ENCODE results near the gene RPL3. TPM values are rescaled to one million over a fixed set of nuclear protein-coding genes. Genes with fewer than 3 reads are reported as not detected.

The RPL3 gene
- total RNA-seq, 4 donors from 2014 or later: 2,019 to 2,284 (median 2,183) TPM

DNA sequence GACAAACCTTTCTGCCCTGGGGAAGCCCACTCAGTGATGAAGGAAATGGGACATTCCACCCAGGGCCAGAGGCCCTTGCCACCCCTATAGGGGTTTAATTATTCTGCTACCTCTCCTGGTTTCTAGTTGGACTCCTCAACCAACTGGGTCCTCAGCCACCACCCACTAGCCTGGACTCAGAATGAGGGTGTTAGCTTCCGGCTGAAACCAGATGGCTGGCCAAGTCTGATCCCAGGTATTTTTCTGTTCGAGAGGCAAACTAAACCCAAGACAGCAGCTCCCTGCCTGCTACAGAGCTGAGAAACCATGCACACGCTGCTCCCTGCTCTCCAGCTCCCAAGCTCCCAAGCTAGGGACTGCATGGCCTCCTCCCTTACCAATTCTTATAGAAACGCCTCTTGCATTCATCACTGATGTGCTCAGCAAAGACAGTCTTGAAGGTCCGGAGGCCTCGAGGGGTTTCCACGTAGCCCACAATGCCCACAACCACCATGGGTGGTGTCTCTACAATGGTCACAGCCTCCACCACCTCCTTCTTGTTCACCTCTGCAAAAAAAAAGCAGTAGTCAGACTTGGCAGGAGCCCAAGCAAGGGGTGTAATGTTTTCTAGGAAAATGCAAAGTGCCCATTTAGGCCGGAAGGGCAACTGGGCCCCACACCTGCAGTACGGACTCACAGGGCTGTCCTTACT, 2.2 kb downstream of the RPL3 start:
- 49% methylated on average over 9 of the region's 9 CpGs for WGBS

DNA sequence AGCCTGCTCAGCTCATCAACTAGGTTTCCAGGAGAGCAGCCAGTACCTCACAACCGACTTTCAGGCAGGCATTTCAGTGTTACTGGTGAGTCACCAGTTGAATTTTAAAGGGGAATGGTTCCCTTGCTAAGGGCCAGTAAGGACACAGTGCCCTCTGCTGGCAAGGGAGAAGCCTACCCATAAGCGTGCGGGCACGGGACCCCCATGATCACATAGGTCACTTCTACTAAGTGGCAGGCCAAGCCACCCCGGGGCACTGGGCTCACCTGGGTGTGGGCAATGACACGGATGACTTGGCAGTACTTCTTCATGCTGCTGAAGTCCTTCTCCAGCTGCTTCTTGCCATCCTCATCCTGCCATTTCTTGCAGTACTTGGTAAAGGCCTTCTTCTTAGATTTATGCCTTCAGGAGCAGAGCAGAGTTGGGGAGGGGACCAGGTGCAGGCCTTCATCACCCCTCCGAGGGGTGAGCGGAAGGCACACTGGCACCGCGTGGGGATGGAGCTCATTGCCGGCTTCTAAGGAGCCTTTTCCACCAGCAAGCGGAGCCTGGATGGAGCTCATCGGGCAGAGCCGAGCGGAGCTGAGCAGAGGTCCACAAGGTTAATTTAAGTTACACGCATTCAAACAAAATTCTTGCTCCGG, 2.9 kb downstream of the RPL3 start:
- H3K4me1 ChIP-seq: peaks cover 53 to 67% (median 56%) of the 10 kb centered on the region in 4 donors

More for the DNA sequence above, 2.2 kb downstream of the RPL3 start:
- H3K4me1 ChIP-seq: peaks cover 53 to 67% (median 56%) of the 10 kb centered on the region in 4 donors
- intact Hi-C loops (cut with DNase I): loop anchor here (5.0 kb wide), 2 partner anchors 165 to 305 kb away; partner anchors contain the start of genes APOBEC3C and CBX7
- peak overlapping the region; percentile 96 to 99 (median 98) for H3K27ac ChIP-seq (replicated peaks in 1 of 4)
- H3K9me3 ChIP-seq: no peaks in the 10 kb centered on the region
- no peak for DNase-seq (ENCODE audit: extremely low spot score)
- TF ChIP-seq POLR2A (IDR thresholded peaks at IDR 0.05; ENCODE audit: low read depth) (no peak), POLR2AphosphoS5 (IDR thresholded peaks at IDR 0.05) (no peak), EP300 (IDR thresholded peaks at IDR 0.05) (no peak)
- TF ChIP-seq, protein P1, sequence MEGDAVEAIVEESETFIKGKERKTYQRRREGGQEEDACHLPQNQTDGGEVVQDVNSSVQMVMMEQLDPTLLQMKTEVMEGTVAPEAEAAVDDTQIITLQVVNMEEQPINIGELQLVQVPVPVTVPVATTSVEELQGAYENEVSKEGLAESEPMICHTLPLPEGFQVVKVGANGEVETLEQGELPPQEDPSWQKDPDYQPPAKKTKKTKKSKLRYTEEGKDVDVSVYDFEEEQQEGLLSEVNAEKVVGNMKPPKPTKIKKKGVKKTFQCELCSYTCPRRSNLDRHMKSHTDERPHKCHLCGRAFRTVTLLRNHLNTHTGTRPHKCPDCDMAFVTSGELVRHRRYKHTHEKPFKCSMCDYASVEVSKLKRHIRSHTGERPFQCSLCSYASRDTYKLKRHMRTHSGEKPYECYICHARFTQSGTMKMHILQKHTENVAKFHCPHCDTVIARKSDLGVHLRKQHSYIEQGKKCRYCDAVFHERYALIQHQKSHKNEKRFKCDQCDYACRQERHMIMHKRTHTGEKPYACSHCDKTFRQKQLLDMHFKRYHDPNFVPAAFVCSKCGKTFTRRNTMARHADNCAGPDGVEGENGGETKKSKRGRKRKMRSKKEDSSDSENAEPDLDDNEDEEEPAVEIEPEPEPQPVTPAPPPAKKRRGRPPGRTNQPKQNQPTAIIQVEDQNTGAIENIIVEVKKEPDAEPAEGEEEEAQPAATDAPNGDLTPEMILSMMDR (IDR thresholded peaks at IDR 0.05): no peak
- peak overlapping the region; percentile 13 to 81 (median 70) for H3K4me3 ChIP-seq
- H3K36me3 ChIP-seq: peaks cover 56 to 63% (median 61%) of the 10 kb centered on the region in 4 donors
- H3K27me3 ChIP-seq: no peaks in the 10 kb centered on the region

DNA sequence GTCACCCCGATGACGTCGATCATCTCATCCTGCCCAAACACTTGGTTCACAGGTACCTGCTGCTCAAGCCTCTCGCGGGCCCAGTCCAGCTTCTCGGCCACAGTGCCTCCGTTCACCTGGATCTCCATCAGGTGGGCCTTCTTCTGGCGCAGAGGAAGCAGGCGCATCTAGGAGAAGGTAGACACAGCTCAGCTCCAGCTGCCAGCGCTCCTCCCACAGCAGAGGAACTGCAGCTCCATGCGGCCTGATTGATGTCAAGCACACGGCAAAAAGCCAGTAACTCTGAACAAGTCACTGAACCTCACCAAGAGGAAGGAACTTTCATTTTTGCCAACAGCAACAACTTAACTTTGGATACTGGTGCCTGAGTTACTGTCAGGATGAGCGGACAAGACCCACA, 4.0 kb downstream of the RPL3 start:
- WGBS: 87% methylated on average over 3 of the region's 13 CpGs

More for the DNA sequence above, 2.9 kb downstream of the RPL3 start:
- intact Hi-C loops (cut with DNase I): loop anchor here (5.0 kb wide), 2 partner anchors 164 to 304 kb away; partner anchors contain the start of genes APOBEC3C and CBX7
- Histone ChIP-seq H3K9me3 (no peaks in the 10 kb centered on the region), H3K27me3 (no peaks in the 10 kb centered on the region), H3K27ac (replicated peaks in 1 of 4) (peak overlapping the region; percentile 52 to 99 (median 98)), H3K4me3 (peak overlapping the region; percentile 13 to 75 (median 48)), H3K36me3 (peaks cover 60 to 69% (median 67%) of the 10 kb centered on the region in 4 donors)
- DNase-seq (ENCODE audit: extremely low spot score): no peak
- TF ChIP-seq EP300 (IDR thresholded peaks at IDR 0.05) (no peak), POLR2AphosphoS5 (IDR thresholded peaks at IDR 0.05) (peak; percentile 59 to 73), POLR2A (IDR thresholded peaks at IDR 0.05; ENCODE audit: low read depth) (no peak)
- TF ChIP-seq, protein P1 (IDR thresholded peaks at IDR 0.05): peak; percentile 86 to 92 (median 88)
- 55% methylated on average over 14 of the region's 17 CpGs for WGBS

DNA sequence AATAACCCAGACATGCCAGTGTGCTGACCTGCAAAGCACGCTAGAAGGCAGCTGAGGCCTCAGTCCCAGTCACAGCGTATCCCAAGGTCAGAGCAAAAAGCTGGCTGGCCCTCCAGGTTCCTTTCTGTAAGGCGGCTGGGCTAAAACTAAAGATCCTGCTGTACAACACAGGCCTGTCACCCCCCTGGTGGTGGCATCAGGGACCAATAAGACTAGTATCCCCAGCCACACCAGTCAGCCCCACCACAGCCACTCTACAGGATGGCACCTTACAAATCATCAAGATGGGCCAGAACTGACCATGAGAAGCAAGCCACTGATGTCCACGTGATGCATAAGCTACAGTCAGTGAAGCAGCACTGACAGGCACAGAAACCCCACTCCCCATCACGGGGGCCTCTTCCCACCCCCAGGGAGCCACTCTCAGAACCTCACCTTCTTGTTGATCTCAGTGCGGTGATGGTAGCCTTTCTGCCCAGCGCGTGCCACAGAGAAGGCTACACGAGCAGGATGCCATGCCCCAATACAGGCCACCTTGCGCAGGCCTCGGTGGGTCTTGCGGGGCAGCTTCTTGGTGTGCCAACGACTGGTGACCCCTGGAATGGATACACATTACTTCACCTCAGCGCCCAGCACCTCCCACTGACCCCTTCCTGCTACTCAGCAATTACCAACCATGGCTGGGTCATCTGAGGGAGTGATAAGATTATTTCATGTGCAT, 5.0 kb downstream of the RPL3 start:
- 97% methylated on average over 4 of the region's 14 CpGs for WGBS
- no peak for TF ChIP-seq POLR2A (IDR thresholded peaks at IDR 0.05; ENCODE audit: low read depth)
- no peak for TF ChIP-seq EP300 (IDR thresholded peaks at IDR 0.05)
- TF ChIP-seq, protein P1 (IDR thresholded peaks at IDR 0.05): no peak
- no peak for TF ChIP-seq POLR2AphosphoS5 (IDR thresholded peaks at IDR 0.05)
- Histone ChIP-seq H3K4me3 (no peak overlapping the region), H3K9me3 (no peaks in the 10 kb centered on the region), H3K27ac (replicated peaks in 1 of 4) (peak overlapping the region in 2 of 4 donors; percentile 61 to 99), H3K36me3 (peaks cover 60 to 71% (median 70%) of the 10 kb centered on the region in 4 donors), H3K27me3 (no peaks in the 10 kb centered on the region), H3K4me1 (peaks cover 50 to 77% (median 65%) of the 10 kb centered on the region in 4 donors)
- DNase-seq (ENCODE audit: extremely low spot score): no peak
- intact Hi-C loops (cut with DNase I): no loop called here

More for the DNA sequence above, 4.0 kb downstream of the RPL3 start:
- H3K4me3 ChIP-seq: no peak overlapping the region
- TF ChIP-seq POLR2A (IDR thresholded peaks at IDR 0.05; ENCODE audit: low read depth) (no peak), EP300 (IDR thresholded peaks at IDR 0.05) (no peak), POLR2AphosphoS5 (IDR thresholded peaks at IDR 0.05) (no peak)
- TF ChIP-seq, protein P1 (IDR thresholded peaks at IDR 0.05): no peak
- H3K27me3 ChIP-seq: no peaks in the 10 kb centered on the region
- intact Hi-C loops (cut with DNase I): loop anchor here (5.0 kb wide), 2 partner anchors 163 to 303 kb away; partner anchors contain the start of genes APOBEC3C and CBX7
- peak overlapping the region; percentile 52 to 99 (median 79) for H3K27ac ChIP-seq (replicated peaks in 1 of 4)
- no peaks in the 10 kb centered on the region for H3K9me3 ChIP-seq
- no peak for DNase-seq (ENCODE audit: extremely low spot score)
- H3K4me1 ChIP-seq: peaks cover 52 to 68% (median 59%) of the 10 kb centered on the region in 4 donors
- H3K36me3 ChIP-seq: peaks cover 60 to 71% (median 70%) of the 10 kb centered on the region in 4 donors

Data from esophagus muscularis mucosa (tissue), 4 donors.